Adipose tissue (tissue), 3 donors: ENCODE measurements around the gene LRRC47. TPM values are rescaled to one million over a fixed set of nuclear protein-coding genes. Genes with fewer than 3 reads are reported as not detected.
"Not testable (repeated sequence)": the region's sequence is repeated elsewhere in the genome, so short reads cannot be mapped to it uniquely, and the experiment has no call there.

Experiments
- H3K27ac ChIP-seq: one replicate; pipeline ENCODE4 v1.5.1; 2013; ENCODE audit warnings: low read depth, low read length
- WGBS, 3 donors: extraction: QIAGEN DNeasy Blood & Tissue Kit; methylation state at CpG; one replicate each; pipeline ENCODE4 v1.1.7; 2013; 5-methylcytosine and 5-hydroxymethylcytosine counted together
- polyA plus RNA-seq, 3 donors: library from polyadenylated mRNA; stranded (reverse); fragments of 200-250 nt; gene quantifications; one replicate each; pipeline ENCODE4 v1.2.3, GENCODE V29; 2013
- donor health status: healthy with polysubstance abuse.
- donor health status: Bipolar disorder and iron deficiency.
- donor health status: healthy.

The LRRC47 gene
- polyA plus RNA-seq, 3 donors = 21.4 to 25.4 (median 22.2) TPM

DNA sequence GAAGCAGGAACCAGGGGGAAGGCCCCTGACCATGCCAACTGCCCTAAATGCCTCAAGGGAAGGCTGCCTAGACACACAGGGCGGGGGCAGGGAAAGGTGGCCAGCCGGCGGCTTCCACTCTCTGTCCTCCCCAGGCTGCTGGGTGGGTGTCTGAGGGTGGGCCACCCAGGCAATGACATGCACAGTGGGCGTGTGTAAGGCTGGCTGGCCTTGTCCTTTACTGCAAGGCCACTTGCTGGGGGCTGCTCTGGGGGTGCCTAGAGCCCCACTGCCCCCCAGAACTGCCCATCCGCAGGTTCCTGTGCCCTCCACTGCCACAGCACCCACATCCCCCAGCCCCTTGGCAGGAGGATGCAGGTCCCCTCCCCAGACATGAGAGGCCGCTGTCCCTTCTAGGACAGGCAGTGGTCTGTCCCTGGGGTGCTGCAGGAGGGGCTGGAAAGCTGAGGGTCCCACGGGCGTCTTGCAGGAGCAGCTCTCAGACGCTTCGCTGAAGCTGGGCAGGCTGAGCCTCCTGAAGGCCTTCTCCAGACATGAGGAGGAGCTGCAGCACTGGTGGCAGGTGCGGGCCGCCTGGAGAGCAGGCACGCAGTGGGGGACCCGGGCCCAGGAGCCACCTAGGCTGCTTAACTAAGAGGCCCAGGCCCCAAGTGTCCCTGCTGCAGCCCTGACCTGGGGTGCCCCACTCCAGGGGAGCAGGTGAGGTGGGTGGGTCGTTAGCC, 34.0 kb downstream of the LRRC47 start:
- WGBS, 3 donors = 72 to 84% (median 81%) methylated on average over 15 of the region's 15 CpGs

DNA sequence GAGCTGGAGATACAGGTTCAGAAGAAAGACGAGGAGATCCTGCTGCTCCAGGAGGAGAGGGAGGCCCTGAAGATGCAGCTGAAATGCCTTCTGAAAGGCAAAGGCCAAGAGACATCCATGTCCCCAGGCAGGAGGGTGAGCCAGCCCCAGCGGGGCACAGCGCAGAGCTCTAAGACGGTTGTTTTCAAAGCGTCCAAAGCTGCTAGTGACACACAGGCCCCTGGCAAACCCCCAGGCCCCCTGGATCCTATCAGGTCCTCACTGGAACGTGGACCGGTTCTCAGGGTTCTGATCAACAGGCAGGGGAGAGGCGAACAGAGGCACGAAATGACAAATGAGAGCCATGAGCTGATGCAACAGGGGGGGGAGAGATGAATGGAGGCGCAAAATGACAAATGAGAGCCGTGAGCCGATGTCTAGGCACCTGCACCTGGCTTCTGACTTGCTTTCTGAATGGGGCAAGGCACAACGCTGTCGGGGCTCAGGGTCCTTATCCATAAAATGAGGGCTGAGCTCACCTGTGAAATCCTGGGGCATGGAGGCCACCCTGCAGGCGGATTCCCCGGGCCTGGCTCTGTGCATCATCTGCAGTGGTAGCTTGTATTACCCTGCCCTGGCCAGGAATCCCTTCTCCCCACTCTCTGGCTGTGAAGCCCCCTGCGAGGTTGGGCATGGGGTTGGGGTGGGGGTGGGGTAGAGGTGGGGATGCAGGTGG, 34.8 kb downstream of the LRRC47 start:
- WGBS, 3 donors = 72 to 84% (median 84%) methylated on average over 17 of the region's 17 CpGs
- no peak overlapping the region for H3K27ac ChIP-seq

More for the DNA sequence above, 34.0 kb downstream of the LRRC47 start:
- no peak overlapping the region for H3K27ac ChIP-seq

DNA sequence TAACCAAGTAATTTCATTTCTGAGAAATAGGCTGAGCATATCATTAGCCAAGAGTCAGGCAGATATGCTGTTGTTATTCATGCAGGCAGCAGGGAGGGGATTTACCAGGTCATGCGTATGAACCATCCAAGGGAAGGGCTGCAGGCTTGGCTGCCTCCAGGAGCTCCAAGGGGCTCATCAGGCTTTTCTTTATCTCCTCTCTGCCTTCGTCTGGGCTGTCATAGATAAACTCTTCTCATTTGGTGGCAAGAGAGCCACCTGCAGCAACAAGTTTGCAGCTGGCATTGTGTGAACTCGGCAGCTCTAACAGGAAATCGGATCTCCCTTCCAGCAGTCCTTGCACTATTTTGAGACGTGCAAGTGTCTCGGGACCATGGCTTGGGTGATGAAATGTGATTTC, 36.5 kb downstream of the LRRC47 start:
- no peak overlapping the region for H3K27ac ChIP-seq
- WGBS, 3 donors = 52 to 71% (median 61%) methylated on average over 6 of the region's 6 CpGs

DNA sequence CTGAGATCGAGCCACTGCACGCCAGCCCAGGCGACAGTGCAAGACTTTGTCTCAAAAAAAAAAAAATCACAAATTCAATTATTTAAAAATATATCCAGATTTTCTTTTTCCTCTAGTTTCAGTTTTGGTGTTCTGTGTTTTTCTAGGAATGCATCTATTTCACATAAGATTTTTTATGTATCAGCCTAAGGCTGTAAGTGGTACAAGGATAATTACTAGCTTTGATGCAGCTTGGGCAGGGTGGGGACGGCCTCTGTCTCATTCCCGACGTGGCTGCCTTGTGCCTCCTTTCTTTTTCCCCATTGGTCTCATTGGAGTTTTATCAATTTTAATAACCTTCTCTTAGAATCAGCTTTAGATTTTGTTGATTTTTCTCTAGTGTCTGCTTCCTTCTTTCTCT, 37.1 kb downstream of the LRRC47 start:
- WGBS, 3 donors = 80 to 87% (median 86%) methylated on average over 6 of the region's 6 CpGs

DNA sequence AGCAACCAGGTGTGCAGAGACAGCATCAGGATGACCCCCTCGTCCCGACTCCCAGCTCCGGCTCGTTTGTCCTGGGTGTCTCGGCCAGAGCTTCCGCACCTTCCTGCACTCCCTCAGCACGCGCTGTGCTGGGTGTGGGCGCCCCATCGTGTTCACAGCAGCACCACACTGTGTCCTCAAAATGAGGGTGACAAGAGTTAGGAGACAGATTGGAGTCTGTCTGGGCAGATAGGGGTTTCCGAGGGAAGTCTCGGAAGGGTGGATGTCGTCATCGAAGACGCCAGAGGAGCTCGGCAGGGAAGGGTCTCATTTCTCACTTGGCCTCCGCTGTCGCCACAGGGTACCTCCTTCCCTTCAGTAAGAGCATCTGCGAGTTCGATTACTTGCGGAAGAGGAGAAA, 39.9 kb downstream of the LRRC47 start:
- 79 to 82% (median 79%) methylated on average over 21 of the region's 21 CpGs for WGBS, 3 donors
- H3K27ac ChIP-seq = no peak overlapping the region

More for the DNA sequence above, 37.1 kb downstream of the LRRC47 start:
- H3K27ac ChIP-seq = no peak overlapping the region

DNA sequence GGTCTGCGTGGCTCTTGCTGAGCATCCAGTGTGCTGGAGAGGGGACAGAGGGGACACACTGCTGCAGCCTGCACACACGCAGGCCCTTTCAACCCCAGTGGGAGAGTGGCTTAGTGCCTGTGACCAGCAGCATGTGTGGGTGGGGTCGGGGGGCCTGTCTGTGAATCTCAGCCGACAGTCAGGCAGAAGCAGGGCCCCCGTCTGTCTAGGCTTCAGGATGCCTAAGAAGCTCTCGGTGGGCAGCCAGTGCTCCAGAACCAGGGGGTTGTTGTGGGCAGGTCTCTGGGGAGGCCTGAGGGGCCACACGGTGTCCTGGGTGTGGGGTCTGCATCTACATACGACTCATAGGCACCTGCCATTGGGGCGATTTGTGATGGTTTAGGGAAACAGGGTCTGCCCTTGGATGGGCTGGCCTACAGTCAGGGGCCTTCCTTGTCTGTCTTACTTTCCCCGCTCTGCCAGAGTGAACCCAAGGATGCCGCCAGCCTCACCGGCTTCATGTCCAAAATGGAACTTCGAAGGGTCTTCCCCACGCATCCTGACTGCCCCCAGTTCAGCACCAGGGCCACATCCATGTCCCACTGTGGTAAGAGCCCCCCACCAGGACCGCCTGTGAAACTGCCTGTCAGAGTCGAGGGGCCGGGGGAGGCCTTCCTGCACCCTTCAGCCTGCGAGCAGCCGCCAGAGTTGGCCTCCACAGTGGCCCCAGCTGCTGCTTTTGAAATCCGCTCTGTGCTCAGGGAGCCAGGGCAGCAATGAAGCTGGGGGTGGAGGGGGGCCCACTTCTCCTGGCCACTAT, 42.4 kb downstream of the LRRC47 start:
- WGBS, 3 donors = 83 to 85% (median 84%) methylated on average over 20 of the region's 20 CpGs

DNA sequence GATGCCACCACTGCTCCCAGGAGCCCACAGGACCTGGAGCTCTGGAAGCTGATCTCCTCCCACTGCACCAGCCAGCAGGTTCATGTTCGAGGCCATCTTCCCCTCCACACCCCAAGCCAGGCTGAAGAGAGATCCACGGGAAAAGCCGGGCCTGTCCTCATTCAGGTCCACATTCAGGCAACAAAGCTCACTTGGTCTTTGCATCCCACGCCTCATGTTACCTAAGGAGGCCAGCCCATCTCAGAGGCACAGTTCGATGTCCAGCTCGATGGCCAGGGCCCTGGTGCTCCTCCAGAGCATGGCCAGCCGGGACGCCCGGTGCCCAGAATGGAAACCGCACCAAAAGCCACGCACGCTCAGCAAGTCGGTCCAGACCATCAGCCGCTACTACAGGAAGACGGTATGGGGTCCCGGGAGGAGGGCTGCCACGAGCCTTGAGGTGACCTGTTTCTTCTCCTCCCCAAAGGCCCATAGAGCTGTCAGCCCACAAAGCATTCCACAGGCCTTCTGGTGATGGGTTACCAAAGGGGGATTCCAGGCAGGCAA, 43.8 kb downstream of the LRRC47 start, which contains the start of gene CCDC27:
Gene CCDC27, plus strand, starts transcription at position 51 of the 546 bp plus-strand sequence. Its CDS starts 32 bp downstream, at position 83.
- H3K27ac ChIP-seq = no peak within 1 kb of the TSS
- 84 to 89% (median 86%) methylated on average over 17 of the region's 17 CpGs for WGBS, 3 donors

More for the DNA sequence above, 42.4 kb downstream of the LRRC47 start:
- H3K27ac ChIP-seq = no peak overlapping the region

DNA sequence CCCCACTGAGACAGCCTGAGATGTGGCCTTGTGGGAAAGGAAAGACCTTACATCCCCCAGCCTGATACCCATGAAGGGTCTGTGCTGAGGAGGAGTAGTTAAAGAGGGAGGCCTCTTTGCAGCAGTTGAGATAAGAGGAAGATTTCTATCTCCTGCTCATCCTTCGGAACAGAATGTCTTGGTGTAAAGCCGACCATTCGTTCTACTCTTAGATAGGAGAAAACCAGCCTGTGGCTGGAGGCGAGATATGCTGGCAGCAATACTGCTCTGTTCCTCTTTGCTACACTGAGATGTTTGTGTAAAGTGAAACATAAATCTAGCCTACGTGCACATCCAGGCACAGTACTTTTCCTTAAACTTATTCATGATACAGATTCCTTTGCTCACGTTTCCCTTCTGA, 45.6 kb downstream of the LRRC47 start:
- 56 to 59% (median 57%) methylated on average over 6 of the region's 6 CpGs for whole genome bisulfite sequencing, 3 donors
- no peak overlapping the region for H3K27ac ChIP-seq

DNA sequence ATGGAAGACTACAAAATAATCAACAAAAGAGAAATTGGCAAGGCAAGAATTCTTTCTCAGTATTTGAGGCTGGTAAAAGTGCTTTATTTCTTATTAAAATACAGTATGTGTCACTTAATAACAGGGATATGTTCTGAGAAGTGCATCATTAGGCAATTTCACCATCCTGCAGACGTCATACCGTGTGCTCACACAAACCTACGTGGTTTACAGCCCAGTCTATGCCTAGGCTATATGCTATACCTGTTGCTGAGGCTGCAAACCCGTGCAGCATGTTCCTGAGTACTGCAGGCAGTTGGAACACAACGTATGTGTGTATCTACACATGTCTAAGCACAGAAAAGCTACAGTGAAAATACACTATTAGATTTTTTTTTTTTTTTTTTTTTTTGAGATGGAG, 46.8 kb downstream of the LRRC47 start:
- H3K27ac ChIP-seq = no peak overlapping the region
- WGBS, 3 donors = 59 to 70% (median 68%) methylated on average over 5 of the region's 5 CpGs

DNA sequence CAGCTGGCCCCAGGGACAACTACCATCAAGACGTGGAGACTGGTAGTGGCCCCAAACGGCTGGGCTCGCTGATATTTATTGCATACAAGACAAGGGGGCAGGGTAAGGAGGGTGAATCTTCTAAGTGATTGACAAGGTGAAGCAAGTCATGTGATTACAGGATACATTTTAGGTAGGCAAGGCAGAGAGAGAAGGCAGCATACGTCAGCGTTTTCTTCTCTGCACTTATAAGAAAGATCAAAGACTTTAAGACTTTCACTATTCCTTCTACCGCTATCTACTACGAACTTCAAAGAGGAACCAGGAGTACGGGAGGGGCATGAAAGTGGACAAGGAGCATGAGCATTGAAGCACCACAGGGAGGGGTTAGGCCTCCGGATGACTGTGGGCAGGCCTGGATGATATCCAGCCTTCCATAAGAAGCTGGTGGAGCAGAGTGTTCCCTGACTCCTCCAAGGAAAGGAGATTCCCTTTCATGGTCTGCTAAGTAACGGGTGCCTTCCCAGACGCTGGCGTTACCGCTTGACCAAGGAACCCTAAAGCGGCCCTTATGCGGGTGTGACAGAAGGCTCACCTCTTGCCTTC, 47.9 kb downstream of the LRRC47 start:
- H3K27ac ChIP-seq = not testable (repeated sequence)
- WGBS, 3 donors = 78 to 87% (median 81%) methylated on average over 15 of the region's 15 CpGs

DNA sequence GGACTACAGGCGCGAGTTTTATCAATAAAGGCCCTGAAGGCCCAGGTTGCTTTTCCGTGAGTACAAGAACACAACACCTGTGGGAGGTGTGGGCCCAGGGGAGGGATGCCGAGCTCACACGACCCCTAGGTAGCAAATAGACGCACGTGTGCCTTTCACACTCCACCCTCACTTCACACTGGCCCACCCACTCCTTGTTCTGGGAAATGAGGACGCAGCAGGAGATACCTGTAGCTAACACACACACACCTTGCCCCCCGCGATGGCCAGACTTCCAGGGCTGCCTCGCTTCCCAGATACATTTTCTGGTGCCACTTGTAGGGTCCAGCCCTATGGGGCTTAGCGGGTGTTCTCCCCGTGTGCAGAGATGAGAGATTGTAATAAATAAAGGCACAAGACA, 48.4 kb downstream of the LRRC47 start:
- H3K27ac ChIP-seq = no peak overlapping the region
- WGBS, 3 donors = 65 to 84% (median 79%) methylated on average over 13 of the region's 13 CpGs

DNA sequence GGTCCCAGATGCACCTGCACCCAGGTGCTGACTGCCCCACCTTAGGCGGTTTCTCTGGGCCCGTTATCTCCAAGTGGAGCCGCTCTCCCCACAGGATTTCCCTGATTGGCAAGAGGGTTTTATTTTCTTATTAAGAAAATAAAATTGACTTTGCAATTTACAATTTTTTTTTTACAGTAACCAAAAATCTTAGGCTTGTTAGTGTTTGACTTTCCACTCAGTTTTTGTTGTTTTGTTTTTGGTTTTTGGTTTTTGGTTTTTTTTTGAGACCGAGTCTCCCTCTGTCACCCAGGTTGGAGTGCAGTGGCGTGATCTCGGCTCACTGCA, 48.8 kb downstream of the LRRC47 start:
- no peak overlapping the region for H3K27ac ChIP-seq

DNA sequence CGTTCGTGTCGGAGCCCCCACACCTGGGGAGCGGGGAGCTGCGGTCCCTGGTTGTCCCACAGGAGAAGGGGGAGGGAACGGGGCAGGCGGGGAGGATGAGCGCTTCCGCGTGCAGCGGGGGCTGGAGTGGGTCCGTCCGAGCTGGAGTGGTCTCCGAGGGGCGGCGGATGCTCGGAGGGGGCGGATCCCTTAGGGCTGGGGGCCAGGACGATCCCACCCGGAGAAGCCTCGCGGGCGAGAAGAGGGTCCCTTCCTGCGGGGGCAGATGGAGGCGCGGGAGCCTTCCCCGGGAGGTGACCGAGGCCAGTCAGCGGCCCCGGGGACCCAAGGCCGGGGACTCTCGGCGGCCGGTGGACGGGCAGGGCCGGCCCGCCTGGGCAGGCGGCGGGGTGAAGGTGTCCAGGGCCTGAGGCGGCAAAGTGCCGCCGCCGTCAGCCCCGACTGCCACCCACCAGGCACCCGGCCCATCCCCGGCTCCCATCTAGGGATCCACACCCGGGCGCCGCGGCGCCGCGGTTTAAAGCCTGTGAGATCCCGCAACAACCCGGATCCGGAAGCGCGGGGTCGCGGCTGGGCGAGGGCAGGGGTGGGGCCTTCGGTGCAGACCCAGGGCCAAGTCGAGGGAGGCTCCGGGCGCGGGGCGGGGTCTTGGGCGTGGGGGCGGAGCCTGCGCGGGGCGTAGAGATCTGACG, 49.3 kb downstream of the LRRC47 start:
- H3K27ac ChIP-seq = no peak overlapping the region
- 1 to 2% (median 2%) methylated on average over 60 to 73 of the region's 73 CpGs for WGBS, 3 donors

More for the DNA sequence above, 48.8 kb downstream of the LRRC47 start:
- 38 to 42% (median 42%) methylated on average over 6 of the region's 6 CpGs for WGBS, 3 donors

DNA sequence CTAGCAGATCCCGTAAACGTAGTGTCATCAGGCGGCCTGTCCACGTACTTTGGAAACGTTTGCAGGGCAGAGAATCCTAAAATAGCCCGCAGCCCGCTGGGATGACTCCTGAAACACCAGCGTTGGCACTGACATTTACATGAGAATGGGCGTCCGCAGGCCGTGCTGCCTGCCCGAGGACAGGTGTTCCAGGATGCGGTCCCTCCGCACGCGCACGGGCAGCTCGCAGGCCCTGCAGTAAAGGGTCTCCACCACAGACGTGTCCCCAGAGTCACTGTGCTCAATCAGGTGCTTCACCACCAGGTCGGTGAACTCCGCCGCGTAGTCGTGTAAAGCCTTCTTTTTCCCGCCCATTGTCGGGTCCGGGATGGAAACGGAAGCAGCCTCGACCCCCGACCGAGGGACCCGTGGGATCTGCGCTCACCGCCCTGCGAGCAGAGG, 49.9 kb downstream of the LRRC47 start:
- WGBS, 3 donors = 11 to 30% (median 27%) methylated on average over 35 of the region's 35 CpGs
- no peak overlapping the region for H3K27ac ChIP-seq

DNA sequence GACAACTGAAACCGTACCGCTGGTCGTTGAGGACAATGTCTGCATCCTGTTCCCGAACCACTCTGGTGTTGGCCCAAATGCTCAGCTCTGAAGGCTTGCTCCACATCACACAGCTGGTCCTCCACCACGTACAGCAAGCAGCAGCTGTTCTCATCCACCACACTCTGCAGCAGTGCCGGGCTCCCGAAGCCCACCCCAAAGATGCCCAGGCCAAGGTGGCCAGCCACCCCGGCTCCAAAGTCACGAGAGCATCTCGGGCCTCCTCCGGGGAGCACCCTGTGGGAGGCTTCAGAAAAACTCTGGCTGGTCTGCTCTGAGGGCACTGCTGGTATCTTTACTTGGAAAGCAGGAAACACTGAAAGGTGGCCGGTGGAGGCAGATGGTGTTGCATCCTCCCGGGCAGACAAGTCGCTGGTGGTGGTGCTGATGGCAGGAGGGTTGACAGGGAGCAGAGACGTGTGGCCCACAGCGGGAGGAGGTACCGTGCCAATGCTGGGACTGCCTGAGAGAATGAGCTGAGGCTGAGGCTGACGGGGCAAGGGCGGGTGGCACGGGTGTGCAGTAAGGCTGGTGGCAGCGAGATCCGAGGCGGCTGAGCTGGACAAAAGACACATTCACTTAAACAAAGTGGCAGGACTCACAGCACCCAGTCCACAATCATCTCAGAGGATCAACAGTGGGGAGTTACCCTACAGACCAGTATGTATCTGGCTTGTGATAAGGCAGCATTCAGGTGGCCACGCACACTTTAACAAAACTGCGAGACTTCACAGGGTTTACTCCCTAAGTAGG, 50.5 kb downstream of the LRRC47 start:
- WGBS, 3 donors = 79 to 82% (median 82%) methylated on average over 25 of the region's 25 CpGs
- H3K27ac ChIP-seq = no peak overlapping the region

DNA sequence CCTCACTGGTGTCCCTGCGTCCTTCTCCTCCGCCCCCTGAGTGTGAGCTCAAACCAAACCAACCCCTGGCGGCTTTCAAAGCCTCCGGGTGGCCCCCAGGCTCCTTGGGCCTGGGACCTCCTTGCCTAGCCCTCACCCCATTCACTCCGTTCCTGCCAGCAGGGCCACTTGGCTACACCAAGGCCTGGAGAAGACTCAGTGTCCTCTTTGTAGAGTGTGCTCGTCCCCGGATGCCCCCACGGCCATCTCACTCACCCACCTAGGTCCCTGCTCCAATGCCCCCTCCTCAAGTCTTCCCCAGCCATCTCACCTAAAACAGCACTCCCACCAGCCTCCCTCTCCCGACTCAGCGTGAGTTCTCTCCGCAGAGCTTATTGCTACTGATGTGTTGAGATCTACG, 51.2 kb downstream of the LRRC47 start:
- no peak overlapping the region for H3K27ac ChIP-seq
- WGBS, 3 donors = 91 to 93% (median 92%) methylated on average over 12 of the region's 12 CpGs

DNA sequence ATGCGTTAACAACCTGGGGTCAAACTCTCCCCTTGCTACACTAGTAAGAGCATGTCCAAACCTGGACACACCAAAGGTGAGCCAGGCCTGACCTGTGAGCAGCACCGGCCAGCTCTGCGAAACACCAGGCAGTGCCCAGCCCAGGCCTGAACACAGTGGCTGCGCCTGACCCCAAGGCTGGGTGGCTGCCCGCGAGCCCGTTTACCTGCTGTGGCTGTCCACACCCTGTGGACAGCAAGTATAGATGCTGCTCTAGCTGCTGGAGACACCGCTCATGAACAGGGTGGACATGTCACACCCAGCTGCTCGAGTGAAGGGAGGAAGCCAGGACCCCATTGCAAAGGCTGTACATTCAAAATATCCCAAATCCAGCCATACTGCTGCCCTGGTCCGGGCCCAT, 51.7 kb downstream of the LRRC47 start:
- no peak overlapping the region for H3K27ac ChIP-seq
- 93 to 94% (median 94%) methylated on average over 10 of the region's 10 CpGs for WGBS, 3 donors
